GM23248 (cell line): ENCODE data around the gene FZD4.

ENCODE experiments used
- EZH2 ChIP-seq: fragments of 200-600 bp; sonication (generic); IDR thresholded peaks from 2 replicates; pipeline ENCODE4 v1.6.1; 2018; ENCODE audit warnings: antibody characterized with exemption, mild to moderate bottlenecking; ENCODE audit not compliant: insufficient read depth, poor library complexity, severe bottlenecking
- EZH2phosphoT487 ChIP-seq: fragments of 200-600 bp; sonication (generic); IDR thresholded peaks from 2 replicates; pipeline ENCODE4 v1.6.1; 2018; ENCODE audit warnings: antibody characterized with exemption, moderate library complexity, mild to moderate bottlenecking, low read depth; ENCODE audit not compliant: insufficient read depth

DNA sequence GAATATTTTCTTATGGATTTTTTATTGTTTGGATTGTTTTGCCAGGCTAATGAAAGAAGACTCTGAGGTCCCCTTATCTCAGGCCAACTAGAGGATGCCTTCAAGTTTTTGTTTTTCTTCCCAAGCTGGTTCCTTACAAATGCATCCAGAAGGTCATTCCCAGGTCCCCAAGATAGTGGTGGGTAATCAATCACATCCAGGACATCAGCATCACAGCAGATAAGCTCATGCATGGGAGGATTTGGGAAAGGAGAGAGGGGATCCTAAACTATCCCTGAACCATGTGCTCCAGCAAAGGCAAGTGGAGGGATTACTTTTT is 20.7 kb downstream of the FZD4 start:
- no peak for TF ChIP-seq EZH2
- TF ChIP-seq EZH2phosphoT487 = no peak
